Ishikawa (cell line): ENCODE data around the gene RORC.

Experiments used
- CEBPB ChIP-seq: IDR thresholded peaks from 2 replicates; pipeline ENCODE4 v1.6.1; 2012
- EGR1 ChIP-seq: IDR thresholded peaks from 2 replicates; pipeline ENCODE4 v1.6.1; 2012
- EP300 ChIP-seq: IDR thresholded peaks from 2 replicates; pipeline ENCODE4 v1.6.1; 2012; ENCODE audit warnings: borderline replicate concordance
- RAD21 ChIP-seq: IDR thresholded peaks from 2 replicates; pipeline ENCODE4 v1.6.1; 2012; ENCODE audit warnings: low read depth
- TAF1 ChIP-seq: IDR thresholded peaks from 2 replicates; pipeline ENCODE4 v1.6.1; 2012; ENCODE audit warnings: low read depth, mild to moderate bottlenecking
- TCF12 ChIP-seq: IDR thresholded peaks from 2 replicates; pipeline ENCODE4 v1.6.1; 2012; ENCODE audit warnings: low read depth
- YY1 ChIP-seq: IDR thresholded peaks from 2 replicates; pipeline ENCODE4 v1.6.1; 2012; ENCODE audit warnings: low read depth
- TF ChIP-seq, protein P1 (sequence below): IDR thresholded peaks from 2 replicates; pipeline ENCODE4 v1.6.1; 2012
- TF ChIP-seq, protein P2 (sequence below): IDR thresholded peaks from 2 replicates; pipeline ENCODE4 v1.6.1; 2012; ENCODE audit warnings: low read depth, mild to moderate bottlenecking

DNA sequence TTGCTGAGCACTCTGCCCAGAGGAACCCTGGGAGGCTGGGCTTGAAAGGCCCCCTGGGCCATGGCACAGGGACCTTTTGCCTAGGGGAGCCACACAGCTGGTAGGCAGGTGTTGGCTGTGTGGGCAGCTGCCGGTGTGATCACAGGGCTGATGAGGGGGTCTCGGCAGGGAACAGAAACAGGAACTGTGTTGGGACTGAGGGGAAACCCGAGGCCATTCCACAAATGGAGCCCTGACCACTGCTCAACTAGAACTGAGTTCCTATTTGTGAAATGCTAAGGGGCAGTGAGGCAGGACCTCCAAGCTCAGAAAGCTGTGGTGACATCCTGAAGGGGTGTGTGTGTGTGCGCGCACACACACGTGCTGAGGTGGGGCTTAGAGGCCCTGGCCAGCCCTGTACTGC, 28.3 kb upstream of the RORC start:
- TF ChIP-seq CEBPB (no peak), TAF1 (no peak), RAD21 (no peak), YY1 (no peak), EP300 (no peak), TCF12 (no peak), EGR1 (no peak)
- TF ChIP-seq, protein P1, sequence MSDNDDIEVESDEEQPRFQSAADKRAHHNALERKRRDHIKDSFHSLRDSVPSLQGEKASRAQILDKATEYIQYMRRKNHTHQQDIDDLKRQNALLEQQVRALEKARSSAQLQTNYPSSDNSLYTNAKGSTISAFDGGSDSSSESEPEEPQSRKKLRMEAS, result no peak
- TF ChIP-seq, protein P2, sequence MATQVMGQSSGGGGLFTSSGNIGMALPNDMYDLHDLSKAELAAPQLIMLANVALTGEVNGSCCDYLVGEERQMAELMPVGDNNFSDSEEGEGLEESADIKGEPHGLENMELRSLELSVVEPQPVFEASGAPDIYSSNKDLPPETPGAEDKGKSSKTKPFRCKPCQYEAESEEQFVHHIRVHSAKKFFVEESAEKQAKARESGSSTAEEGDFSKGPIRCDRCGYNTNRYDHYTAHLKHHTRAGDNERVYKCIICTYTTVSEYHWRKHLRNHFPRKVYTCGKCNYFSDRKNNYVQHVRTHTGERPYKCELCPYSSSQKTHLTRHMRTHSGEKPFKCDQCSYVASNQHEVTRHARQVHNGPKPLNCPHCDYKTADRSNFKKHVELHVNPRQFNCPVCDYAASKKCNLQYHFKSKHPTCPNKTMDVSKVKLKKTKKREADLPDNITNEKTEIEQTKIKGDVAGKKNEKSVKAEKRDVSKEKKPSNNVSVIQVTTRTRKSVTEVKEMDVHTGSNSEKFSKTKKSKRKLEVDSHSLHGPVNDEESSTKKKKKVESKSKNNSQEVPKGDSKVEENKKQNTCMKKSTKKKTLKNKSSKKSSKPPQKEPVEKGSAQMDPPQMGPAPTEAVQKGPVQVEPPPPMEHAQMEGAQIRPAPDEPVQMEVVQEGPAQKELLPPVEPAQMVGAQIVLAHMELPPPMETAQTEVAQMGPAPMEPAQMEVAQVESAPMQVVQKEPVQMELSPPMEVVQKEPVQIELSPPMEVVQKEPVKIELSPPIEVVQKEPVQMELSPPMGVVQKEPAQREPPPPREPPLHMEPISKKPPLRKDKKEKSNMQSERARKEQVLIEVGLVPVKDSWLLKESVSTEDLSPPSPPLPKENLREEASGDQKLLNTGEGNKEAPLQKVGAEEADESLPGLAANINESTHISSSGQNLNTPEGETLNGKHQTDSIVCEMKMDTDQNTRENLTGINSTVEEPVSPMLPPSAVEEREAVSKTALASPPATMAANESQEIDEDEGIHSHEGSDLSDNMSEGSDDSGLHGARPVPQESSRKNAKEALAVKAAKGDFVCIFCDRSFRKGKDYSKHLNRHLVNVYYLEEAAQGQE, result no peak
